ENCODE data around the gene IKZF4. TPM values are rescaled to one million over a fixed set of nuclear protein-coding genes. Genes with fewer than 3 reads are reported as not detected.
"Not testable (repeated sequence)": the region's sequence is repeated elsewhere in the genome, so short reads cannot be mapped to it uniquely, and the experiment has no call there.

Gene IKZF4
- total and polyA plus RNA-seq, 2 donors (not counting 1 experiment from before 2014, with no cell fraction given): 2.3 to 7.6 TPM

GRCh38 chr12:55997535-55997859 lies 23.3 kb upstream of the IKZF4 start:
- Mint-ChIP-seq H3K9me3 (ENCODE audit: insufficient read depth) (no peaks in the 10 kb centered on the region), H3K4me1 (peaks cover 21% of the 10 kb centered on the region), H3K4me3 (peak overlapping the region; percentile 84), H3K27ac (peak overlapping the region; percentile 71), H3K27me3 (no peaks in the 10 kb centered on the region)
- peak overlapping the region; percentile 78 for H3K4me2 ChIP-seq (replicated peaks; ENCODE audit: low read depth, low read length, poor library complexity, severe bottlenecking)
- no peaks in the 10 kb centered on the region for H3K79me2 ChIP-seq (ENCODE audit: control insufficient read depth, insufficient read depth, low read length)
- H3K27ac ChIP-seq (ENCODE audit: low read length in 2 of 2): no peak overlapping the region
- ChIA-PET CTCF (interaction anchor here (0.9 to 4.4 kb wide), 8 partner anchors 9 to 259 kb away, joined by 3 to 33 read pairs (median 8); partner anchors contain the start of gene RAB5B), POLR2A (interaction anchor here (2.5 kb wide), 1 partner anchor 24 kb away, joined by 9 read pairs; the partner anchor contains the start of gene RAB5B)
- peaks cover 0 to 20% of the 10 kb centered on the region in 2 experiments for H3K36me3 ChIP-seq (replicated peaks in 1 of 2; ENCODE audit: control extremely low read depth in 1 of 2, control insufficient read depth in 1 of 2, extremely low read depth in 1 of 2, insufficient read depth in 2 of 2, low read length in 1 of 2)
- H3K9ac ChIP-seq (ENCODE audit: low read length): peak overlapping the region; percentile 47
- peaks cover 0 to 4% (median 0%) of the 10 kb centered on the region in 4 experiments for H3K27me3 ChIP-seq (replicated peaks in 1 of 4; ENCODE audit: control extremely low read depth in 1 of 4, control insufficient read depth in 3 of 4, insufficient read depth in 4 of 4, low read length in 3 of 4)
- H3K4me1 ChIP-seq (ENCODE audit: control insufficient read depth in 2 of 2, insufficient read depth in 2 of 2, low read length in 2 of 2): peaks cover 13 to 18% of the 10 kb centered on the region in 2 donors
- peak; percentile 21 for ATAC-seq (ENCODE audit: low read depth)
- H3K9me3 ChIP-seq (ENCODE audit: control extremely low read depth in 1 of 3, control insufficient read depth in 2 of 3, insufficient read depth in 1 of 3, low read length in 2 of 3): no peaks in the 10 kb centered on the region
- H4K20me1 ChIP-seq (ENCODE audit: control insufficient read depth, insufficient read depth, low read length, poor library complexity, severe bottlenecking): no peaks in the 10 kb centered on the region
- TF ChIP-seq EZH2 (IDR thresholded peaks at IDR 0.05; ENCODE audit: borderline replicate concordance, insufficient read depth, low read depth, low read length, poor library complexity, severe bottlenecking): no peak
- TF ChIP-seq CTCF (IDR thresholded peaks at IDR 0.05): no peak
- 3% methylated on average over 5 of the region's 5 CpGs for WGBS (ENCODE audit: insufficient coverage)
- no peak for DNase-seq
- intact Hi-C loops (cut with micrococcal nuclease): loop anchor here (2.0 to 5.0 kb wide), 2 partner anchors 130 to 193 kb away; partner anchors contain the start of gene ESYT1
- peak overlapping the region; percentile 59 for H2AFZ ChIP-seq (ENCODE audit: insufficient read depth, low read depth, low read length, poor library complexity, severe bottlenecking)
- peak overlapping the region; percentile 32 to 48 (median 41) for H3K4me3 ChIP-seq (ENCODE audit: control extremely low read depth in 1 of 5, extremely low read depth in 1 of 5, insufficient read depth in 1 of 5, low read depth in 2 of 5, low read length in 4 of 5)

- not testable (repeated sequence) for H3K27me3 ChIP-seq (replicated peaks in 1 of 4; ENCODE audit: control extremely low read depth in 1 of 4, control insufficient read depth in 3 of 4, insufficient read depth in 4 of 4, low read length in 3 of 4); H3K79me2 ChIP-seq (ENCODE audit: control insufficient read depth, insufficient read depth, low read length); H2AFZ ChIP-seq (ENCODE audit: insufficient read depth, low read depth, low read length, poor library complexity, severe bottlenecking); H3K27me3 Mint-ChIP-seq; H3K27ac ChIP-seq (ENCODE audit: low read length in 2 of 2); H3K9me3 Mint-ChIP-seq (ENCODE audit: insufficient read depth); H3K27ac Mint-ChIP-seq; H3K4me3 ChIP-seq (ENCODE audit: control extremely low read depth in 1 of 5, extremely low read depth in 1 of 5, insufficient read depth in 1 of 5, low read depth in 2 of 5, low read length in 4 of 5); H3K36me3 ChIP-seq (replicated peaks in 1 of 2; ENCODE audit: control extremely low read depth in 1 of 2, control insufficient read depth in 1 of 2, extremely low read depth in 1 of 2, insufficient read depth in 2 of 2, low read length in 1 of 2); H4K20me1 ChIP-seq (ENCODE audit: control insufficient read depth, insufficient read depth, low read length, poor library complexity, severe bottlenecking); H3K9me3 ChIP-seq (ENCODE audit: control extremely low read depth in 1 of 3, control insufficient read depth in 2 of 3, insufficient read depth in 1 of 3, low read length in 2 of 3); H3K4me3 Mint-ChIP-seq; DNase-seq; ATAC-seq (ENCODE audit: low read depth); H3K9ac ChIP-seq (ENCODE audit: low read length); H3K4me2 ChIP-seq (replicated peaks; ENCODE audit: low read depth, low read length, poor library complexity, severe bottlenecking)
- H3K4me1 Mint-ChIP-seq: peaks cover 21% of the 10 kb centered on the region
- ChIA-PET POLR2A (interaction anchor here (1.2 kb wide), 1 partner anchor 26 kb away, joined by 3 read pairs; the partner anchor contains the start of gene RAB5B), CTCF (interaction anchor here (1.0 to 1.9 kb wide), 5 partner anchors 10 to 189 kb away, joined by 3 to 5 read pairs (median 3); partner anchors contain the start of gene PA2G4)
- intact Hi-C loops (cut with micrococcal nuclease): loop anchor here (5.0 kb wide), 1 partner anchor 128 kb away; the partner anchor contains the start of gene ESYT1
- H3K4me1 ChIP-seq (ENCODE audit: control insufficient read depth in 2 of 2, insufficient read depth in 2 of 2, low read length in 2 of 2): peaks cover 13 to 18% of the 10 kb centered on the region in 2 donors
- WGBS (ENCODE audit: insufficient coverage): 95% methylated on average over 3 of the region's 6 CpGs
These were observed 21.3 kb upstream of the IKZF4 start for GRCh38 chr12:55999522-55999921.

- not testable (repeated sequence) for H3K27me3 Mint-ChIP-seq; H3K36me3 ChIP-seq (replicated peaks in 1 of 2; ENCODE audit: control extremely low read depth in 1 of 2, control insufficient read depth in 1 of 2, extremely low read depth in 1 of 2, insufficient read depth in 2 of 2, low read length in 1 of 2); H3K9me3 Mint-ChIP-seq (ENCODE audit: insufficient read depth); H3K27me3 ChIP-seq (replicated peaks in 1 of 4; ENCODE audit: control extremely low read depth in 1 of 4, control insufficient read depth in 3 of 4, insufficient read depth in 4 of 4, low read length in 3 of 4); DNase-seq; H3K79me2 ChIP-seq (ENCODE audit: control insufficient read depth, insufficient read depth, low read length); H3K27ac ChIP-seq (ENCODE audit: low read length in 2 of 2); H2AFZ ChIP-seq (ENCODE audit: insufficient read depth, low read depth, low read length, poor library complexity, severe bottlenecking); H3K27ac Mint-ChIP-seq; H3K9ac ChIP-seq (ENCODE audit: low read length); H4K20me1 ChIP-seq (ENCODE audit: control insufficient read depth, insufficient read depth, low read length, poor library complexity, severe bottlenecking); ATAC-seq (ENCODE audit: low read depth); H3K9me3 ChIP-seq (ENCODE audit: control extremely low read depth in 1 of 3, control insufficient read depth in 2 of 3, insufficient read depth in 1 of 3, low read length in 2 of 3); H3K4me3 ChIP-seq (ENCODE audit: control extremely low read depth in 1 of 5, extremely low read depth in 1 of 5, insufficient read depth in 1 of 5, low read depth in 2 of 5, low read length in 4 of 5); H3K4me2 ChIP-seq (replicated peaks; ENCODE audit: low read depth, low read length, poor library complexity, severe bottlenecking); H3K4me3 Mint-ChIP-seq
- CTCF ChIA-PET: interaction anchor here (1.0 to 1.5 kb wide), 3 partner anchors 11 to 104 kb away, joined by 3 read pairs; partner anchors contain the start of gene PA2G4
- intact Hi-C loops (cut with micrococcal nuclease): loop anchor here (5.0 kb wide), 1 partner anchor 127 kb away; the partner anchor contains the start of gene ESYT1
- POLR2A ChIA-PET: interaction anchor here (1.2 kb wide), 1 partner anchor 26 kb away, joined by 3 read pairs; the partner anchor contains the start of gene RAB5B
- 99% methylated on average over 25 of the region's 33 CpGs for WGBS (ENCODE audit: insufficient coverage)
- H3K4me1 ChIP-seq (ENCODE audit: control insufficient read depth in 2 of 2, insufficient read depth in 2 of 2, low read length in 2 of 2): peaks cover 13 to 18% of the 10 kb centered on the region in 2 donors
- peaks cover 21% of the 10 kb centered on the region for H3K4me1 Mint-ChIP-seq
These were observed 20.8 kb upstream of the IKZF4 start for GRCh38 chr12:55999999-56000540.
